IPS-20b (cell line): ENCODE measurements around the gene SBNO1.
A peak's percentile ranks its signal among the peaks of the same experiment; 100 is the strongest.
"Not testable (repeated sequence)": the region's sequence is repeated elsewhere in the genome, so short reads cannot be mapped to it uniquely, and the experiment has no call there.

Source experiments
- H3K27ac ChIP-seq: one replicate; pipeline ENCODE4 v1.5.1; 2013; ENCODE audit warnings: low read length
- H3K27me3 ChIP-seq: 2 replicates; pipeline ENCODE4 v1.6.1; 2013; ENCODE audit warnings: mild to moderate bottlenecking, low read length, inconsistent platforms; ENCODE audit not compliant: insufficient read depth
- H3K36me3 ChIP-seq: 2 replicates; pipeline ENCODE4 v1.6.1; 2013; ENCODE audit warnings: low read depth, mild to moderate bottlenecking, inconsistent platforms, low read length, moderate library complexity; ENCODE audit not compliant: insufficient read depth
- H3K4me1 ChIP-seq: 2 replicates; pipeline ENCODE4 v1.6.1; 2013; ENCODE audit warnings: mild to moderate bottlenecking, control low read depth, inconsistent platforms, low read length, moderate library complexity; ENCODE audit not compliant: insufficient read depth
- H3K4me3 ChIP-seq: 2 replicates; pipeline ENCODE4 v1.5.1; 2013; ENCODE audit warnings: mild to moderate bottlenecking, low read length, inconsistent platforms
- H3K9ac ChIP-seq: 2 replicates; pipeline ENCODE4 v1.6.1; 2013; ENCODE audit warnings: low read depth, mild to moderate bottlenecking, inconsistent platforms, low read length, moderate library complexity
- H3K9me3 ChIP-seq: 2 replicates; pipeline ENCODE4 v1.6.1; 2013; ENCODE audit warnings: mild to moderate bottlenecking, low read depth, low read length, inconsistent platforms; ENCODE audit not compliant: insufficient read depth

The SBNO1 gene

GRCh38 chr12:123387508-123388176, 23.0 kb upstream of the SBNO1 start:
- Histone ChIP-seq H3K4me1 (peaks cover 3% of the 10 kb centered on the region; the same call in 1 of the 2 replicates), H3K36me3 (peaks cover 18% of the 10 kb centered on the region), H3K27me3 (peaks cover 58% of the 10 kb centered on the region), H3K9ac (no peak overlapping the region), H3K4me3 (0 out of 2 replicates have a peak overlapping the region, but pooled peaks have one; percentile 66), H3K9me3 (no peaks in the 10 kb centered on the region), H3K27ac (no peak overlapping the region)

GRCh38 chr12:123385536-123385935, 20.9 kb upstream of the SBNO1 start:
- not testable (repeated sequence) for H3K36me3 ChIP-seq, H3K27ac ChIP-seq, H3K4me3 ChIP-seq, H3K9ac ChIP-seq, H3K9me3 ChIP-seq, H3K4me1 ChIP-seq
- peaks cover 53% of the 10 kb centered on the region for H3K27me3 ChIP-seq

GRCh38 chr12:123384994-123385376, 20.3 kb upstream of the SBNO1 start:
- peak overlapping the region; percentile 87 for H3K4me3 ChIP-seq
- no peaks in the 10 kb centered on the region for H3K36me3 ChIP-seq
- no peaks in the 10 kb centered on the region for H3K4me1 ChIP-seq
- no peaks in the 10 kb centered on the region for H3K9me3 ChIP-seq
- H3K9ac ChIP-seq: peak overlapping the region; percentile 77; the same call in 1 of the 2 replicates
- no peak overlapping the region for H3K27ac ChIP-seq
- peaks cover 48% of the 10 kb centered on the region for H3K27me3 ChIP-seq

- H3K27ac ChIP-seq: no peak overlapping the region
Measured at GRCh38 chr12:123384318-123384993, 19.8 kb upstream of the SBNO1 start.

GRCh38 chr12:123382684-123383083, 18.0 kb upstream of the SBNO1 start:
- Histone ChIP-seq H3K4me3 (no peak overlapping the region; the same call in 1 of the 2 replicates), H3K9me3 (no peaks in the 10 kb centered on the region), H3K27me3 (peaks cover 33% of the 10 kb centered on the region), H3K27ac (no peak overlapping the region), H3K4me1 (no peaks in the 10 kb centered on the region), H3K36me3 (no peaks in the 10 kb centered on the region), H3K9ac (no peak overlapping the region)

More at GRCh38 chr12:123384318-123384993, 19.8 kb upstream of the SBNO1 start:
- no peaks in the 10 kb centered on the region for H3K4me1 ChIP-seq
- H3K9me3 ChIP-seq: no peaks in the 10 kb centered on the region
- peak overlapping the region; percentile 77; the same call in 1 of the 2 replicates for H3K9ac ChIP-seq
- H3K36me3 ChIP-seq: no peaks in the 10 kb centered on the region
- H3K27me3 ChIP-seq: peaks cover 43% of the 10 kb centered on the region
- peak overlapping the region; percentile 87 for H3K4me3 ChIP-seq

GRCh38 chr12:123379391-123379790, 14.7 kb upstream of the SBNO1 start:
- H3K36me3 ChIP-seq: no peaks in the 10 kb centered on the region
- H3K9me3 ChIP-seq: no peaks in the 10 kb centered on the region
- no peak overlapping the region for H3K4me3 ChIP-seq
- no peak overlapping the region for H3K9ac ChIP-seq
- no peaks in the 10 kb centered on the region for H3K4me1 ChIP-seq
- peaks cover 1% of the 10 kb centered on the region; the same call in 1 of the 2 replicates for H3K27me3 ChIP-seq
- no peak overlapping the region for H3K27ac ChIP-seq

GRCh38 chr12:123372415-123372814, 7.8 kb upstream of the SBNO1 start:
- not testable (repeated sequence) for H3K27me3 ChIP-seq, H3K4me1 ChIP-seq, H3K9ac ChIP-seq, H3K36me3 ChIP-seq, H3K27ac ChIP-seq, H3K4me3 ChIP-seq, H3K9me3 ChIP-seq

DNA sequence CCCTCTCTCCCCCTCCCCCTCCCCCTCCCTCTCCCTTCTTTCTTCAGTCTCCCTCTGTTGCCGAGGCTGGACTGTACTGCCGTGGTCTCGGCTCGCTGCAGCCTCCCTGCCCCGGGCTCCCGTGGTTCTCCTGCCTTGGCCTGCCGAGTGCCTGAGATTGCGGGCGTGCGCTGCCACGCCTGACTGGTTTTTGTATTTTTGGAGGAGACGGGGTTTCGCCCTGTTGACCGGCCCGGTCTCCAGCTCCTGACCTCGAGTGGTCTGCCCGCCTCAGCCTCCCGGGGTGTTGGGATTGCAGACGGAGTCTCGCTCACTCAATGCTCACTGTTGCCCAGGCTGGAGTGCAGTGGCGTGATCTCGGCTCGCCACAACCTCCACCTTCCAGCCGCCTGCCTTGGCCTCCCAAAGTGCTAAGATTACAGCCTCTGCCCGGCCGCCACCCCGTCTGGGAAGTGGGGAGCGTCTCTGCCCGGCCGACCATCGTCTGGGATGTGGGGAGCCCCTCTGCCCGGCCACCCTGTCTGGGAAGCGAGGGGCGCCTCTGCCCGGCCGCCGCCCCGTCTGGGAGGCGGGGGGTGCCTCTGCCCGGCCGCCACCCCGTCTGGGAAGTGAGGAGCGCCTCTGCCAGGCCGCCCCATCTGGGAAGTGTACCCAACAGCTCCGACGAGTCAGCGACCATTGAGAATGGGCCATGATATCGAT, 7.2 kb upstream of the SBNO1 start:
- not testable (repeated sequence) for H3K9ac ChIP-seq, H3K9me3 ChIP-seq, H3K36me3 ChIP-seq, H3K27me3 ChIP-seq, H3K27ac ChIP-seq, H3K4me1 ChIP-seq, H3K4me3 ChIP-seq

GRCh38 chr12:123369229-123369628, 4.6 kb upstream of the SBNO1 start:
- no peaks in the 10 kb centered on the region for H3K4me1 ChIP-seq
- no peak overlapping the region for H3K9ac ChIP-seq
- H3K27ac ChIP-seq: no peak overlapping the region
- no peaks in the 10 kb centered on the region for H3K9me3 ChIP-seq
- no peaks in the 10 kb centered on the region for H3K36me3 ChIP-seq
- H3K4me3 ChIP-seq: no peak overlapping the region
- no peaks in the 10 kb centered on the region for H3K27me3 ChIP-seq

DNA sequence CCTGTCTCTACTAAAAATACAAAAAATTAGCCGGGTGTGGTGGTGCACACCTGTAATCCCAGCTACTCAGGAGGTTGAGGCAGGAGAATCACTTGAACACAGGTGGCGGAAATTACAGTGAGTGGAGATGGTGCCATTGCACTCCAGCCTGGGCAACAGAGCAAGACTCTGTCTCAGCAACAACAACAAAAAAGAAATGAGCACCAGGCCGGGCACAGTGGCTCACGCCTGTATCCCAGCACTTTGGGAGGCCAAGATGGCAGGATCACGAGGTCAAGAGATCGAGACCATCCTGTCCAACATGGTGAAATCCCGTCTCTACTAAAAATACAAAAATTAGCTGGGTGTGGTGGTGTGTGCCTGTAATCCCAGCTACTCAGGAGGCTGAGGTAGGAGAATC, 3.8 kb upstream of the SBNO1 start:
- not testable (repeated sequence) for H3K9me3 ChIP-seq, H3K27me3 ChIP-seq, H3K9ac ChIP-seq, H3K36me3 ChIP-seq, H3K27ac ChIP-seq, H3K4me1 ChIP-seq, H3K4me3 ChIP-seq

- H3K9me3 ChIP-seq: no peaks in the 10 kb centered on the region
- H3K27me3 ChIP-seq: no peaks in the 10 kb centered on the region
- no peaks in the 10 kb centered on the region for H3K36me3 ChIP-seq
- H3K9ac ChIP-seq: no peak overlapping the region
- no peaks in the 10 kb centered on the region for H3K4me1 ChIP-seq
- H3K4me3 ChIP-seq: no peak overlapping the region
- no peak overlapping the region for H3K27ac ChIP-seq
Measured at GRCh38 chr12:123367511-123367910, 2.9 kb upstream of the SBNO1 start.
